SK-N-SH (cell line): ENCODE results near the gene CCDC126. TPM values are rescaled to one million over a fixed set of nuclear protein-coding genes. Genes with fewer than 3 reads are reported as not detected.
"Not testable (repeated sequence)": the region's sequence is repeated elsewhere in the genome, so short reads cannot be mapped to it uniquely, and the experiment has no call there.

Experiments used
- CTCF ChIA-PET: fragments of 300-600, 350-600 bp; formaldehyde crosslinking; extraction: SDS; loops from one replicate; lab custom pipeline; 2021; lab: Yijun Ruan, JAX
- POLR2A ChIA-PET: fragments of 350-600 bp; sonication (Branson Sonifier 250); formaldehyde crosslinking; extraction: SDS; loops from one replicate; lab custom pipeline; 2020; ENCODE audit warnings: antibody characterized with exemption, inconsistent platforms; lab: Yijun Ruan, JAX
- DNase-seq: peaks from one replicate; pipeline ENCODE4 v3.0.0; 2012
- H2AFZ ChIP-seq: fragments of 200-600 bp; sonication (generic); 2 replicates; pipeline ENCODE4 v1.8.1; 2016; ENCODE audit warnings: antibody characterized with exemption, mild to moderate bottlenecking, low read depth
- H3F3A ChIP-seq: fragments of 200-600 bp; sonication (generic); replicated peaks from 2 replicates; pipeline ENCODE3; 2016; ENCODE audit warnings: antibody characterized with exemption, mild to moderate bottlenecking; ENCODE audit not compliant: insufficient read depth
- H3K27ac ChIP-seq, 2 experiments: fragments of 200-500 bp in 1 of 2; fragments of 200-600 bp in 1 of 2; sonication (Bioruptor generic) in 1 of 2; sonication (generic), shearing (Covaris generic) in 1 of 2; 2 replicates each; pipeline versions ENCODE4 v1.5.1 to v1.6.1; 2014 to 2016; ENCODE audit warnings: low read depth in 2 of 2, inconsistent platforms in 1 of 2, low read length in 1 of 2, mild to moderate bottlenecking in 1 of 2, mixed read lengths in 1 of 2
- H3K27me3 ChIP-seq: fragments of 200-600 bp; sonication (generic), shearing (Covaris generic); 2 replicates; pipeline ENCODE4 v1.6.1; 2016; ENCODE audit warnings: mixed run types; ENCODE audit not compliant: insufficient read depth
- H3K36me3 ChIP-seq, 2 experiments: fragments of 200-500 bp in 1 of 2; fragments of 200-600 bp in 1 of 2; sonication (Bioruptor generic) in 1 of 2; sonication (generic) in 1 of 2; replicated peaks in 1 of 2; 2 replicates each; pipeline versions ENCODE3 to v1.5.1; 2014 to 2016; ENCODE audit warnings: low read length in 1 of 2, mild to moderate bottlenecking in 1 of 2; ENCODE audit not compliant: insufficient read depth in 2 of 2, control insufficient read depth in 1 of 2
- H3K4me1 ChIP-seq, 2 experiments: fragments of 200-500 bp in 1 of 2; fragments of 200-600 bp in 1 of 2; sonication (Bioruptor generic) in 1 of 2; sonication (generic), shearing (Covaris generic) in 1 of 2; 2 replicates each; pipeline versions ENCODE4 v1.5.1 to v1.6.1; 2014 to 2016; ENCODE audit warnings: low read depth in 1 of 2, low read length in 1 of 2, mixed run types in 1 of 2; ENCODE audit not compliant: insufficient read depth in 2 of 2, control insufficient read depth in 1 of 2
- H3K4me2 ChIP-seq: fragments of 200-600 bp; sonication (generic), shearing (Covaris generic); 2 replicates; pipeline ENCODE4 v1.6.1; 2017; ENCODE audit warnings: mixed run types
- H3K4me3 ChIP-seq, 2 experiments: fragments of 200-500 bp in 1 of 2; fragments of 200-600 bp in 1 of 2; sonication (Bioruptor generic) in 1 of 2; sonication (generic), shearing (Covaris generic) in 1 of 2; 2 replicates each; pipeline versions ENCODE4 v1.5.1 to v1.8.1; 2014 to 2016; ENCODE audit warnings: low read depth in 2 of 2, inconsistent platforms in 1 of 2, low read length in 1 of 2, mild to moderate bottlenecking in 1 of 2, mixed read lengths in 1 of 2, moderate library complexity in 1 of 2
- H3K79me2 ChIP-seq: fragments of 200-600 bp; sonication (generic); 2 replicates; pipeline ENCODE4 v1.8.1; 2017; ENCODE audit warnings: mild to moderate bottlenecking; ENCODE audit not compliant: insufficient read depth
- H3K9ac ChIP-seq: fragments of 200-600 bp; sonication (generic); 2 replicates; pipeline ENCODE4 v1.6.1; 2017; ENCODE audit warnings: mixed run types
- H3K9me2 ChIP-seq: fragments of 200-600 bp; sonication (generic); 2 replicates; pipeline ENCODE4 v1.6.1; 2017; ENCODE audit warnings: mixed run types
- H3K9me3 ChIP-seq: fragments of 200-600 bp; sonication (generic); 2 replicates; pipeline ENCODE4 v1.6.1; 2017; ENCODE audit warnings: mixed run types, mild to moderate bottlenecking, moderate library complexity
- H4K20me1 ChIP-seq: fragments of 200-600 bp; sonication (generic); 2 replicates; pipeline ENCODE4 v1.6.1; 2017; ENCODE audit warnings: mild to moderate bottlenecking, mixed run types; ENCODE audit not compliant: insufficient read depth
- CHD2 ChIP-seq: fragments of 150-350 bp; IDR thresholded peaks from 2 replicates; pipeline ENCODE4 v1.6.1; 2018; ENCODE audit warnings: low read length; ENCODE audit not compliant: partially characterized antibody
- CTCF ChIP-seq: fragments of 200-600 bp; sonication (generic); IDR thresholded peaks from 2 replicates; pipeline ENCODE4 v1.6.1; 2017; ENCODE audit warnings: antibody characterized with exemption, mild to moderate bottlenecking, moderate library complexity
- ELF1 ChIP-seq: IDR thresholded peaks from 2 replicates; pipeline ENCODE4 v1.4.0; 2012
- FOSL2 ChIP-seq: IDR thresholded peaks from 2 replicates; pipeline ENCODE4 v1.4.0; 2012; ENCODE audit warnings: low read depth, mild to moderate bottlenecking, moderate library complexity, borderline replicate concordance
- FOXM1 ChIP-seq: IDR thresholded peaks from 2 replicates; pipeline ENCODE4 v1.4.0; 2012; ENCODE audit warnings: low read depth, mild to moderate bottlenecking
- GATA2 ChIP-seq: sonication (generic); formaldehyde crosslinking; IDR thresholded peaks from 2 replicates; pipeline ENCODE4 v1.5.0; 2020; ENCODE audit warnings: mild to moderate bottlenecking, missing genetic modification reagents
- MXI1 ChIP-seq: IDR thresholded peaks from 2 replicates; pipeline ENCODE4 v1.6.1; 2012; ENCODE audit warnings: mild to moderate bottlenecking, low read depth, low read length, improper control_type of control experiment
- NFIC ChIP-seq: IDR thresholded peaks from 2 replicates; pipeline ENCODE4 v1.4.0; 2012; ENCODE audit warnings: borderline replicate concordance
- NRF1 ChIP-seq: IDR thresholded peaks from 2 replicates; pipeline ENCODE4 v1.6.1; 2012; ENCODE audit warnings: low read depth, mild to moderate bottlenecking, low read length
- POLR2AphosphoS5 ChIP-seq: IDR thresholded peaks from 2 replicates; pipeline ENCODE4 v1.6.1; 2012; ENCODE audit warnings: low read depth, low read length
- RAD21 ChIP-seq: IDR thresholded peaks from 2 replicates; pipeline ENCODE4 v1.6.1; 2012; ENCODE audit warnings: mild to moderate bottlenecking, low read length
- RCOR1 ChIP-seq: fragments of 150-350 bp; IDR thresholded peaks from 2 replicates; pipeline ENCODE4 v1.6.1; 2017; ENCODE audit warnings: antibody characterized with exemption, low read length
- REST ChIP-seq: IDR thresholded peaks from 2 replicates; pipeline ENCODE4 v1.6.1; 2012; ENCODE audit warnings: mild to moderate bottlenecking, low read depth, low read length, moderate library complexity
- RFX5 ChIP-seq: IDR thresholded peaks from 2 replicates; pipeline ENCODE4 v1.6.1; 2012; ENCODE audit warnings: mild to moderate bottlenecking, improper control_type of control experiment, low read length
- RXRA ChIP-seq: IDR thresholded peaks from 2 replicates; pipeline ENCODE4 v1.4.0; 2012; ENCODE audit warnings: low read depth, mild to moderate bottlenecking, borderline replicate concordance
- SIN3A ChIP-seq: IDR thresholded peaks from 2 replicates; pipeline ENCODE4 v1.6.1; 2012; ENCODE audit warnings: low read depth, mild to moderate bottlenecking, low read length, moderate library complexity, borderline replicate concordance
- TAF1 ChIP-seq: IDR thresholded peaks from 2 replicates; pipeline ENCODE4 v1.6.1; 2012; ENCODE audit warnings: low read depth, mild to moderate bottlenecking, low read length, moderate library complexity, borderline replicate concordance
- TCF12 ChIP-seq: IDR thresholded peaks from 2 replicates; pipeline ENCODE4 v1.4.0; 2012
- USF1 ChIP-seq: IDR thresholded peaks from 2 replicates; pipeline ENCODE4 v1.4.0; 2012; ENCODE audit warnings: low read depth, borderline replicate concordance
- YY1 ChIP-seq: IDR thresholded peaks from 2 replicates; pipeline ENCODE4 v1.4.0; 2012; ENCODE audit warnings: low read depth, mild to moderate bottlenecking
- ZBTB33 ChIP-seq: IDR thresholded peaks from 2 replicates; pipeline ENCODE4 v1.4.0; 2012; ENCODE audit warnings: low read depth, borderline replicate concordance
- WGBS: methylation state at CpG from one replicate; pipeline ENCODE4 v1.1.6; 2017; ENCODE audit warnings: low lambda C conversion rate; 5-methylcytosine and 5-hydroxymethylcytosine counted together
- polyA plus RNA-seq, 3 experiments: library from polyadenylated mRNA; depleted of rRNA; stranded (reverse); fragments of >200 nt; gene quantifications; 2 replicates each; pipeline ENCODE4 v1.2.3, GENCODE V29; 2012

Gene CCDC126
- polyA plus RNA-seq, 1 of the 3 experiments (the other 2 are of a cell fraction) = 5.5 TPM

GRCh38 chr7:23680414-23681405 lies 83.5 kb downstream of the CCDC126 start (continued):
- TF ChIP-seq REST (no peak), CHD2 (peak; percentile 77), FOSL2 (no peak), GATA2 (CRISPR knock-in tag) (no peak), NFIC (no peak), RCOR1 (peak; percentile 69; the same call in 1 of the 2 replicates), USF1 (no peak), RFX5 (no peak), TAF1 (peak; percentile 55), MXI1 (peak; percentile 83), POLR2AphosphoS5 (peak; percentile 53), YY1 (peak; percentile 41; the same call in 1 of the 2 replicates), SIN3A (no peak), RAD21 (no peak), RXRA (no peak), TCF12 (no peak), NRF1 (no peak), CTCF (no peak), FOXM1 (no peak), ZBTB33 (no peak), ELF1 (peak; percentile 87)
- TF ChIP-seq, all 33 proteins: peak for 10

- POLR2A ChIA-PET = interaction anchor here (1.1 kb wide), 1 partner anchor 87 kb away, joined by 4 read pairs; the partner anchor contains the start of gene CCDC126
- not testable (repeated sequence) for H3K36me3 ChIP-seq, H3K79me2 ChIP-seq, H3K27me3 ChIP-seq, H3F3A ChIP-seq, DNase-seq, H4K20me1 ChIP-seq, H3K4me3 ChIP-seq, H3K9ac ChIP-seq, H3K9me3 ChIP-seq, H3K9me2 ChIP-seq, H2AFZ ChIP-seq, H3K4me2 ChIP-seq, H3K27ac ChIP-seq, H3K4me1 ChIP-seq
- CTCF ChIA-PET = interaction anchor here (0.7 to 1.7 kb wide), 6 partner anchors 11 to 1415 kb away, joined by 3 to 5 read pairs (median 4); no protein-coding TSS in a partner anchor
- 72% methylated on average over 6 of the region's 6 CpGs for WGBS
Observed at GRCh38 chr7:23684041-23684440, 86.9 kb downstream of the CCDC126 start.
